ENCODE data around the gene EFCAB6. TPM values are rescaled to one million over a fixed set of nuclear protein-coding genes. Genes with fewer than 3 reads are reported as not detected.

The EFCAB6 gene
- total RNA-seq, 4 donors from 2014 or later, result 0.68 to 3.7 (median 0.80) TPM; not detected in 1

DNA sequence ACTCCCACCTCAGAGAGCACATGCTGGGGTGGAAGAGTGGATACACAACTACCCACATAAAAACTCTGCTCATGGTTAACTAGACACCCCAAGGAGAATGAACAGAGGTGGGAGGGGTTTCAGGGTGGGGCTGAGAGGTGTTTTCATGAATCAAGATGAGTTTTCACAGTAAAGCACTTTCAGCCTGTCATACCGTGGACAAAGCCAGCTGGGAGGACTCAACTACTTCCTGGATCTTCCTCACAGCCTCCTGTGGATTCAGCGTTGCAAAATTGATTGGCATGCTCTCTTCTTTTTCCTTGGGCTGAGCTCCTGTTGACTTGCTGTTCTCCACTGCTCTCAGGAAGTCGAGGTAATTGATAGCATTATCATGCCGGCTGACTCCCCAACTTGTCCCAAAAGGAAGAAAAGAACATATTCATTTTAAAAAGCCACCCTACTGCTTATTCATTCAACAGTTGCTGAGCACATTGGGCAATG is 231.8 kb downstream of the EFCAB6 start:
- H3K4me3 ChIP-seq, result no peak overlapping the region
- no peak overlapping the region for H3K27ac ChIP-seq
- DNase-seq, result no peak
- H3K36me3 ChIP-seq, result no peaks in the 10 kb centered on the region
- intact Hi-C loops (cut with DNase I; ENCODE audit: low total_unique reads) (no loop called here), in situ Hi-C loops (cut with MboI; ENCODE audit: low pct_ligation_motif_present in 1 of 4, low pct_unique_long_range_greater_than_20kb in 1 of 4, low sequenced_read_pairs in 3 of 4) (no loop called here)
- H3K9me3 ChIP-seq, result peaks cover 10 to 16% of the 10 kb centered on the region in 2 donors
- WGBS, 2 donors (ENCODE audit: low coverage in 1 of 2), result 28 to 52% methylated on average over 2 to 4 of the region's 4 CpGs
- TF ChIP-seq POLR2AphosphoS5 (IDR thresholded peaks at IDR 0.05) (no peak), POLR2A (IDR thresholded peaks at IDR 0.05) (no peak), EP300 (IDR thresholded peaks at IDR 0.05; ENCODE audit: low read depth) (no peak), CTCF (IDR thresholded peaks at IDR 0.05) (no peak)
- H3K4me1 ChIP-seq, result no peaks in the 10 kb centered on the region
- no peaks in the 10 kb centered on the region for H3K27me3 ChIP-seq

DNA sequence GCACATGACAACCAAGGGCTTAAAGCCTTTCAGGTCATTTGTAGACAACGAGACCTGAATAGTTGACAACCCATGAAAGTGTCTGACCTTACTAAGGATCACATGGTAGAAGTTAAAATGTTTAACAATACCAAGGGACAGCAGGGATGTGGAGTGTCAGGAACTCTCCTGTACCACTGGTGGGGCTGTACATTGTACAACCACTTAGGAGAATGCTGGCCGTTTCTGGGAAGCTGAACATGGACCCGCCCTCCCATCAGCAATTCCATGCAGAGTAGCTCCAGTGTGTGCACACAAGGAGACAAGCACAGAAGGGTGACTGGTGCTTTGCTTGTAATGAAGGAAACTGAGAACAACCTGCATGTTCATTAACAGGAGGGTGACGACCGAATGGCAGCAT is 237.4 kb downstream of the EFCAB6 start:
- TF ChIP-seq CTCF (IDR thresholded peaks at IDR 0.05) (no peak), POLR2A (IDR thresholded peaks at IDR 0.05) (no peak), EP300 (IDR thresholded peaks at IDR 0.05; ENCODE audit: low read depth) (no peak), POLR2AphosphoS5 (IDR thresholded peaks at IDR 0.05) (no peak)
- in situ Hi-C loops (cut with MboI; ENCODE audit: low pct_ligation_motif_present in 1 of 4, low pct_unique_long_range_greater_than_20kb in 1 of 4, low sequenced_read_pairs in 3 of 4) (no loop called here), intact Hi-C loops (cut with DNase I; ENCODE audit: low total_unique reads) (no loop called here)
- Histone ChIP-seq H3K4me3 (no peak overlapping the region), H3K9me3 (no peaks in the 10 kb centered on the region), H3K4me1 (no peaks in the 10 kb centered on the region), H3K36me3 (no peaks in the 10 kb centered on the region), H3K27ac (no peak overlapping the region), H3K27me3 (no peaks in the 10 kb centered on the region)
- WGBS, 2 donors (ENCODE audit: low coverage in 1 of 2), result 80 to 86% methylated on average over 5 of the region's 5 CpGs
- no peak for DNase-seq

GRCh38 chr22:43572710-43573109 is 239.4 kb downstream of the EFCAB6 start:
- Histone ChIP-seq H3K4me1 (no peaks in the 10 kb centered on the region), H3K27me3 (no peaks in the 10 kb centered on the region), H3K27ac (no peak overlapping the region), H3K4me3 (no peak overlapping the region), H3K36me3 (no peaks in the 10 kb centered on the region), H3K9me3 (no peaks in the 10 kb centered on the region)
- in situ Hi-C loops (cut with MboI; ENCODE audit: low pct_ligation_motif_present in 1 of 4, low pct_unique_long_range_greater_than_20kb in 1 of 4, low sequenced_read_pairs in 3 of 4) (no loop called here), intact Hi-C loops (cut with DNase I; ENCODE audit: low total_unique reads) (no loop called here)
- WGBS, 2 donors (ENCODE audit: low coverage in 1 of 2), result 74 to 79% methylated on average over 9 of the region's 9 CpGs
- no peak for DNase-seq
- TF ChIP-seq POLR2A (IDR thresholded peaks at IDR 0.05) (no peak), EP300 (IDR thresholded peaks at IDR 0.05; ENCODE audit: low read depth) (no peak), CTCF (IDR thresholded peaks at IDR 0.05) (no peak), POLR2AphosphoS5 (IDR thresholded peaks at IDR 0.05) (no peak)

DNA sequence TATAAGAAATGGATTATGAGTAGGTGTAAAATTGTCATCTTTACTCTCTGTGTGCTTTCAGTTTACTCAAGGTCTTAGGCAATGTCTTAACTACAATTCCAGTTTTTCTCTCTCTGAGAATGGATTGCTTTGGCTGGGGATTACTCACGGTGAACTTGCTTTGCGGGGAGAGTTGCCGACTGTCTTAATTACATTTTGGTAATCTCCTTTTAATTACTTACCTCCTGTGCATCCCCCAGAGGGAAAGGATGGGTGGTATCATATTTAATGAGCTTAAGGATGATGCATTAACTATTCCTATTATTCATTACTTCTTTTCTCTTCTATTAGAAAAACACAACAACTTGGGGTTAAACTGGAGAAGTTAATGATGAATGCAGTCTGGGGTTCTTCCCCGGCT is 240.9 kb downstream of the EFCAB6 start:
- in situ Hi-C loops (cut with MboI; ENCODE audit: low pct_ligation_motif_present in 1 of 4, low pct_unique_long_range_greater_than_20kb in 1 of 4, low sequenced_read_pairs in 3 of 4), result no loop called here
- no peak overlapping the region for H3K27ac ChIP-seq
- WGBS, 2 donors (ENCODE audit: low coverage in 1 of 2), result 78 to 83% methylated on average over 4 of the region's 4 CpGs

More for the DNA sequence above, 240.9 kb downstream of the EFCAB6 start:
- H3K9me3 ChIP-seq, result no peaks in the 10 kb centered on the region
- H3K4me1 ChIP-seq, result no peaks in the 10 kb centered on the region
- no peaks in the 10 kb centered on the region for H3K27me3 ChIP-seq
- intact Hi-C loops (cut with DNase I; ENCODE audit: low total_unique reads), result no loop called here
- H3K4me3 ChIP-seq, result no peak overlapping the region
- TF ChIP-seq POLR2AphosphoS5 (IDR thresholded peaks at IDR 0.05) (no peak), EP300 (IDR thresholded peaks at IDR 0.05; ENCODE audit: low read depth) (no peak), CTCF (IDR thresholded peaks at IDR 0.05) (no peak), POLR2A (IDR thresholded peaks at IDR 0.05) (no peak)
- no peaks in the 10 kb centered on the region for H3K36me3 ChIP-seq
- DNase-seq, result no peak

Data from transverse colon (tissue), 4 donors.